Right lobe of liver (tissue), 4 donors: ENCODE results near the gene LCE6A.

Experiments used
- POLR2A ChIP-seq: fragments of 450-650 bp; IDR thresholded peaks from one replicate; pipeline ENCODE4 v1.6.1; 2017; ENCODE audit warnings: antibody characterized with exemption, mild to moderate bottlenecking
- TF ChIP-seq, protein P1 (sequence below), 4 donors: fragments of 200-600 bp in 3 of 4; fragments of 450-650 bp in 1 of 4; IDR thresholded peaks; one replicate each; pipeline versions ENCODE4 v1.5.1 to v1.8.0; 2016 to 2022; ENCODE audit warnings: antibody characterized with exemption in 4 of 4, mild to moderate bottlenecking in 2 of 4
- donor health status: DM: no; HTN: no; CAD: no.
- donor health status: DM: no; HTN: no; CAD: no.
- donor health status: DM: no; HTN: yes; CAD: no.

- TF ChIP-seq, protein P1, sequence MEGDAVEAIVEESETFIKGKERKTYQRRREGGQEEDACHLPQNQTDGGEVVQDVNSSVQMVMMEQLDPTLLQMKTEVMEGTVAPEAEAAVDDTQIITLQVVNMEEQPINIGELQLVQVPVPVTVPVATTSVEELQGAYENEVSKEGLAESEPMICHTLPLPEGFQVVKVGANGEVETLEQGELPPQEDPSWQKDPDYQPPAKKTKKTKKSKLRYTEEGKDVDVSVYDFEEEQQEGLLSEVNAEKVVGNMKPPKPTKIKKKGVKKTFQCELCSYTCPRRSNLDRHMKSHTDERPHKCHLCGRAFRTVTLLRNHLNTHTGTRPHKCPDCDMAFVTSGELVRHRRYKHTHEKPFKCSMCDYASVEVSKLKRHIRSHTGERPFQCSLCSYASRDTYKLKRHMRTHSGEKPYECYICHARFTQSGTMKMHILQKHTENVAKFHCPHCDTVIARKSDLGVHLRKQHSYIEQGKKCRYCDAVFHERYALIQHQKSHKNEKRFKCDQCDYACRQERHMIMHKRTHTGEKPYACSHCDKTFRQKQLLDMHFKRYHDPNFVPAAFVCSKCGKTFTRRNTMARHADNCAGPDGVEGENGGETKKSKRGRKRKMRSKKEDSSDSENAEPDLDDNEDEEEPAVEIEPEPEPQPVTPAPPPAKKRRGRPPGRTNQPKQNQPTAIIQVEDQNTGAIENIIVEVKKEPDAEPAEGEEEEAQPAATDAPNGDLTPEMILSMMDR (IDR thresholded peaks at IDR 0.05): no peak
- TF ChIP-seq POLR2A: no peak
Measured at GRCh38 chr1:152884966-152885624, 42.4 kb downstream of the LCE6A start.
